Inflammatory macrophage treated with lipopolysaccharide for 4 hours (primary cell): ENCODE measurements around the gene HIGD1A.

Experiments used
- DNase-seq: peaks from one replicate; pipeline ENCODE4 v3.0.0-alpha.2; 2020

The HIGD1A gene

DNA sequence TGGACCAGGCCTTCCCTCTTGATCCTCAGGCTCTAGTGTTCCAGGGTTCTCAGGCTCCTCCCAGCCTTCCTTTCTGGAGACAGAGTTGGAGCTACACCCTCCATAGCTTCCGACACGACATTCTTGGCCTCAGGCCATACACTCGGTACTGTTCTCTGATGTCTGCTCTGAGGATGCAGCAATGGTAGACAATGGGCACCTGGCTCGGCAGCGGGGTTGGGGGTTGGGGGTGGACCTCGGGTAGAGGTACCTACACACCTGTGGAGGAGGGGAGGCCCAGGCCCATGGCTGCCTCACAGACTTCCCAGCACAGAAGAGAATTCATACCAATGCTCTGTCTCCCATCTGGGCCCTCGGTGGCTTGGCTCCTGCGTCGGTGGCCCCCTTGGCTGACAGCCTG, 52.7 kb downstream of the HIGD1A start:
- DNase-seq: no peak

DNA sequence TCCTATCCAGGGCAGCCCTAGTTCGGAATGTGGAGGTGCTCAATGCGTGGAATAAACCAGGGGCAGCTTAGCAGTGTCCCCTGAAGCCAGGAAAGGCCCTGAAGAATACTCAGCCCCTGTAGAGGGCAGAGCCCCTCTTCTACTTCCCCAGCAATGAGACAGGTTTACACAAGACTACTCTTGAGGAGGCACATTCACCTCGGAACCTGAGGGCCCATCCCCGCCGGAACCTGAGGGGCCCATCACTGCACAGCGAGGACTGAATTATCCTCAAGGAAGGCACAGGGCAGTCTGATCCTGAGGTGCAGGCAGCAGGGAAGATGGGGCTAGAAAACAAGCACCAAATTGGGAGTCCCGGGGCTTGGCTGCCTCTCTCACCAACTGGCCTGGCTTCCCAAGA, 53.5 kb downstream of the HIGD1A start:
- DNase-seq: no peak

DNA sequence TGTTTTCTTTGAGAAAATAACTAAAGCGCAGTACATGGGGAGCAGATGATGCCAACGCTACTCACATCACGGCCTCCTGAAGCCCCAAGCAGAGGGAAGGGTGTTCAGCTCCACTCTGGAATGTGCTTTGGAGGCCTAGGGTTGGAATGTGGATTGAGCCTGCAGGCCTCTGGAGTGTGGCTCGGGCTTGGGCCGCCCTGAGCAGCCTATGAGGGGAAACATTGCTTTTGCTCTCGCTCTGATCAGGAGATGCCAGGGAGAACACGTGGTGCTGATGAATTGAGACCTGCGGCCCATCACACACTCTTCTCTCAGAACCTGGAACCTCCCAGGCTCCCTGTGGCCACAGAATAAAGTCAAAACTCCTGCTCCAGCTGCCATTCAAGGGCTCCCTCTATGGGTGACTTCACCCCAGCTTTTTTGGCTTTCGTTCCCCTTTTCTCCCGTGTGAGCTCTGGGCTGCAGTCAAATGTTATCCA, 54.5 kb downstream of the HIGD1A start:
- peak; percentile 45 for DNase-seq

DNA sequence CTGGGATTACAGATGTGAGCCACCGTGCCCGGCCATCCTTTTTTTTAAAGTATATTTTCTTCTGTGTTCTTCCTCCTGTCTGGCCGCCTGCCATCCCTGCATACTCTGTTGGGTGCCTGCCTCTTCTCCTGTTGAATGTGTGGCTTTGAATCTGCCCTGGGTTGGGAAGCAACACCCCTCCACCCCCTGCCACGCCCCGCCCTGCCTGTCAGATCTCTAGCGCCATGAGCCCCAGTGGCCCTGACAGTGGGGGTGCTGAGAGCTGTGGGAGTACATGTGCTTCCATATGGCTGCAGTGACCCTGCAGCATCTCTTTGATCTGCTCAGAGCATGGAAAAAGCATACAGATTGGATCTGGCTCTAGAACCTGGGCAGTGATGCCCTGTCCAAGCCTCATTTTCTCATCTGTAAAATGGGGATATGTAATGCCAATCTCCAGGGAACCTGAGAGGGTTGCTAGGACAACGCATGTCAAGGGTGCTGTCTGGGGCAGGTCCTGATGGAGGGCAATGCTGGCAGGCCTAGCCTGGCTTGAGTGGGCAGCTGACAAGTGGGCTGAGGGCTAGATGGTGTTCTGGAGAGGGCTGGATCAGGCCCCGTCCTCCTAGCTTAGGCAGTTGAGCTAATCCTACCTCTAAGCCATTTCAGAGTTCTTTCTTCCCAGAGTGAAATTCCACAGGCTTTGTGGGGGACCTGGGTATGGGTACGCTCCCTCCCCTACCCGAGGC, 55.1 kb downstream of the HIGD1A start:
- DNase-seq: no peak

DNA sequence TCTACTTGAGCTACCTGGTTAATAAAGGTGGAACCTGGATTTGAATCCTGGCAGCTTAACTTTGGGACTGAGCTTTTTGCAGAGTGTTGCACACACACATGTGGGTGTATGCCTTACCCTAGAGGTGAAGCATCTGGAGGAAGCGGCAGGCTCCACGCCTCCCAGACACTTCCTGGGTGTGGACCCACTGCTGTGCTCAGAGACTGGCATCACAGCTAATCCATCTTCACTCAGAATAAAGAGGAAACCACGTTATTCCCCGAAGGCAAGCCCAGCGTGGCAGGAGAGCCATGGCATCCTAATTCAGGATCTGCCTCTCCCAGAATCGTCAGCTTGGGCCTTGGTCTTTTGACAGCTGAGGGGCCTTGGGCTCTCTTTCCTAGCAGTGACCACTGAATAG, 56.7 kb downstream of the HIGD1A start:
- peak; percentile 46 for DNase-seq

DNA sequence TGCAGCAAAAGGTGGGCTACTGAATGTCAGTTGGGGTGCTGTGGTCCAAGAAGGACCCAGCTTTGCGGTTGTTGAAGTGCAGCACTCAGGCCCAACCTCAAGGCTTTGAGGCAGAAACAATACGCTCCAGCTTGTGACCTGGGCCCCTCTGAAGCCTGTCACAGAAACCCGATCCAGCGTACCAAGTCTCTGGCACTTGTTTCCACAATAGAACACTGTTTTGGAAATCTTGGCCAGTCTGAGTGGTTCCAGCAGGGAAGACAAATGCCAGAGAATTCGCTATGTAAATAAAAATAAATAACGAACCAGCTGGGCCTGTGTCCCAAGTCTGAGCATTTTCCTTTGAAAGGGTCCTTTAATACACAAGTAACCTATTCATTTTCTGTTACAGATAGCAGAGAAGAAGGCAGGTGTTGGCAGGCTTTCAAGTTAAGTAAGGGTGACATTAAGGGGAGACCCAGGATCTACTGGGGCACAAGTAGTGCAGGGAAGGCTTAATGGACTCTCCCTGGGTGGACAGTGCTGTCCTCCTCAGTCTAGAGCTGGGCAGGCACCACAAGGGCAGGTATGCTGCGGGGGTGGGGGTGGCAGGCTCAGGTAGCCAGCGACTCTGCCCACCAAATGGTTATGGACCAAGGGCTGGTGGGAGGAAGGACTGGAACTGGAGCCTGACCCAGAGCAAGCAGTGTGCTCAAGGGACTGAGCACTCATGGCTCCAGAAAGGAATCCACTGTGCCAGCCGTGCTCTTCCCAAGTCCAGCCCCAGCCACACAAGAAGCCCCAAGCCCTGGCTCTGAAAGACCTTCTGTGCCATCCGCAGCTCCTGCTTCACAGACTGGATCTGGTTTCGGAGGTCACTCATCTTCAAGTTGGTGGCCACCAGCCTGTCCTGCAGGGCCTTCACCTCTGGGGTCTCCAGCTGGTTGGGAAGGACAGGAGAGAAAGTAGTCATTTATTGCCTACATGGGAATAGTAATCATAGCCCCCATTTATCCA, 57.5 kb downstream of the HIGD1A start:
- no peak for DNase-seq

DNA sequence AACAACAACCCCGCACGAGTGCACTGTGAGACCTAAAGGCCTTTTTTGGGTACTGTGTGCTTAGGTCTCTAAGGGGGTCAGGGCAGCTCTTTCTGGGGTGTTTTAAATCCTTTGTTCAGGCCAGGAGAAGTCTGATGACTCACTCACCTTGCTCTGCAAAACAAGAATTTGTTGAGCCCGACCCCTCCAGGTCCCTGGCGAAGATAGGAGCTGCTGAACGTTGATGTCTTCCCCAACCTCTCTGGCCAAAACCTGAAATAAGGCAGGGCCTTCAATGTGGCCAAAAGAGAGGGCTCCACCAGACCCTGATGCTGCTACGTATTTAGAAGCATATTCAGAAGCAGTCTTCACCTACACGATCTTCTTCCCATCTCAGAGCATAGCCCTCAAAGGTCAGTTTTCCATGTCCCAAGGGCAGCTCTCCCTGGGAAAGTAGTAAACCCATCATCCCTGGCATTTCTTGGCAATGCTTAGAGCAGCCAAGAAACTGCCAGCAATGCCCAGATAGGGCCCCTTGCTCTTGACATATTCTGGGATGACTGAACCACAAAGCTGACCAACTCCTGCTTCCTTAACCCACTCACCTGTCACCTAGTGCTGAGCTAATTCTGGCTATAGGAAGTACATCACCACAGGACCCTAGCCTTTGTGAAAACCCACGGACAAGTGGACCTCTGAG, 58.4 kb downstream of the HIGD1A start:
- DNase-seq: no peak

DNA sequence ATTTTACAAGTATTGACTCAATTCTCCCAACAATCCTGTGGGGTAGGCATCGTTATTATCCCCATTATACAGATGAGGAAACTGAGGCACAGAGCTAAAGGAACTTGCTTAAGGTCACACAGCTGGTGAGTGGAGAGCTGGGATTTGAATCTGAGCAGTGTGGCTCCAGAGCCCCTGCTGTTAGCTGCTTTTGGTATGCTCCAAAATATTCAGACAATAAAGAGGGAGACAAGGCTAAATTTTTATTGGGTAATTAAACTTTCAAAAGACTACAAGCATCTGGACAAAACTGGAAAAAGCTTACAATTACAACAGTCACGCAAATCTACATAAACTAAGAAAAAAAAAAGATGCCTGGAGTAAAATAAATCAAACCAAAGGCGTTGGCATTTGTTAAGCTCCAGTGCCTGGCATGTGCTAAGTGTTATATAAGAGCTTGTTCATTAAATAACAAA, 59.0 kb downstream of the HIGD1A start:
- no peak for DNase-seq

DNA sequence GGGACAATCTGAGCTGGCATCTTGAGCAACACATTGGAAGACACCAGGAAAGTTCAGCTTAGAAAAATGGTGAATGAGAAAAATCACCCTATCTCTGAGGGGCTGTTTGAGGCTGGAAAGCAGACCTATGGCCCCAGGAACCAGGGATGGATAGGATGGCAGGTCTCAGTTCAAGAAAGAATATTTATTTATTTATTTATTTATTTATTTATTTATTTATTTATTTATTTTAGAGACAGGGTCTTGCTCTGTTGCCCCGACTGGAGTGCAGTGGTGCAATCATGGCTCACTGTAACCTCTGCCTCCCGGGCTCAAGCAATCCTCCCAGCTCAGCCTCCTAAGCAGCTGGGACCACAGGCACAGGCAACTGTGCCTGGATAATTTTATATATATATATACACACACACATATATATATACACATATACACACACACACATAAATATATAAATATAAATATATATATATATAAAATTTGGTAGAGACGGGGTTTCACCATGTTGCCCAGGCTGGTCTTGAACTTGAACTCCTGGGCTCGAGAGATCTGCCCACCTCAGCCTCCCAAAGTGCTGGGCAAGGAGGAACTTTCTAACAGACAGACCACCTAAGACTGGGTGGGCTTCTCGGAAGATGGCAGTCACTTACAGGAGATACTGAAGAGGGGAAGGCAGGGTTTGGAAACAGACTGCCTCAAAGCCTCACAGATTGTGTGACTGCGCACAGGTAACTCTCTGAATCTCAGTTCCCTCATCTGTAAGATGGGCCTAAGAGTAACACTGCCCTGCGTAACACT, 60.9 kb downstream of the HIGD1A start:
- no peak for DNase-seq

DNA sequence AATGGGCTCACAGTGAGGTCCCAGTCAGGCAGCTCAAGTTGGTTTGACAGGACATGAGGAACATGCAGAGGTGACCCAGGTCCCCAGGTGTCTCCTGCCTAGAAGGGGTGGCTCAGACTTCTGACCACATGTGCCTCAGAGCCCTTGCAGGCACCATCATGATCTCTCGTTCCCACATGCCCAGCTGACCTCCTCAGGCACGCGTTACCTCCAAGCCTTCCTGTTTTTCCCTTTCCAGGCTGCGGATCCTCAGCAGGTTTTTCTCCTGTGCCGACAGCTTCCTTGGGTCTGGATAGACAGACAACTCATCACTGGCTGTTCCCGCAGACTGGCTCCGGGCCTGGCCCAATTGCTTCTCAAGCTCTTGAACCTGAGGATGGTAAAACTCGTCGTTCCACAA, 61.6 kb downstream of the HIGD1A start:
- DNase-seq: no peak

DNA sequence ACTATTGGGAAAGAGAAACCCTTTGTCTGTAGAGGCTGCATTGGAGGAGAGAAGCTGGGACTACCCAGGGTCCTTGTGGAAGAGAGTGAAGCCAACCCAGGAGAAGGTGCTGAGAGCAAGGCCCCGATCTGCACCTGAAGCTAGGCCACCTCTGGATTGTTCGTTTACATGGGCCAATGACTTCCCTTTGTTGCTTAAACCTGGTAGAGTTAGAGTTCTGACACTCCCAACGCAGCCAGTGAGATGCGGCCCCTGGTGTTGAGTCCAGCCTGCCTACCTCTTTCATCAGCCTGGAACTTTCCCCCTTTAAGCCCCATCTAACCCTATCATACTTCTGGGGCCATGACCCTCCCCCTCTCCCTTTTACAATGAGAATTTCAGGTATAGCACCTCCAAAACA, 62.0 kb downstream of the HIGD1A start:
- no peak for DNase-seq

DNA sequence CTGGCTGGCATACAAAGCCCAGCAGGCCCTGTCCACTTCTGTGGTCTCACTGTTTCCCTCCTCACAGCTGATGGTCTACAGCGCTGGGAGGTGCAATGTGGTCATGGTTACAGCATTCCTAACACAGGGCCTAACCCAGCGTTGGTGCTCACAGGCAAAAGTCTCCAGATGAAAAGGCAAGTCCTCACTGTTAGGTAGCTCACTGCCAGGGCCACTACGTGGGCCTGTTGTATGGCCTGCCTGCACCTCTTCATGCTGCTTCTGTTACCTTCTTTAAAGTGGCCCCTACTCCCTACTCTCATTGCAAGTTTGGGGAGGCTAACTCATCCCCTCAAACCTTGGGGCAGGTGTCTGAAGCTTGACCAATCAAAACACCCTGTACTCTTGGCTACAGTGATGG, 62.5 kb downstream of the HIGD1A start:
- no peak for DNase-seq

DNA sequence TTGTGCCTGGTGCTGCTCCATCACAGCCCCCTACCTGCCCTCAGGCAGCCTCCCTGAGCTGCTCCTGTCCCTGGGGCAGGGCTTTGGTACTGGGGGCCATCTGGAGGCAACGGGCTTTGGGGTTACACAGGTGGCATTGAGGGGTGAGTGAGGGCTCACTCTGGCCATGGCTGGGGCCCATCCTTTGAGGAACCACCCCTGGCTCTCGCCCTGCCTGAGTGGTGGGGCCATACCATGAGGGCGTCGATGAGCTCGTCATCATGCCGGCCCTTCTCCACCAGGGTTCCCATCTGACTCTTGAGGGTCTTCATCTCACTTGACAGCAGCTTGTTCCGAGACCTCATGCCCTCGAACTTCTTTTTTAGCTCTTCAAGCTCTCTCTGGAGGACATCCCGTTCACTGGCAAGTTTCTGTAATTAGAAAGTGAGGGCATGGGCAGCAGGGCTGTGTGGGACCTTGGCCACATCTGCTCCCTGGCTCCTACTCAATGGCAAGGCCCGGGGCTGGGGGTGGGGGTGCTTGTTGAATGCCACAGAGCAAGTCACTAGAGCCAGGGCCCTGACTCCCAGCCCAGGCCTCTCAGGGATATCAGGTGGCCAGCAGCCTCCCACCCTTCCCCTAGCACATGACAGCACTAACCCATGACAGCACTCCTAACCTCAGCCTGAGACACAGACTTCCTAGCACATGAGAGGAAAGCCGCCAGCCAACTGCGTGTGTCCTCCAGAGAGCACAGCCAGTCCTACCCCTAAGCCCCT, 64.7 kb downstream of the HIGD1A start:
- peak; percentile 35 for DNase-seq

DNA sequence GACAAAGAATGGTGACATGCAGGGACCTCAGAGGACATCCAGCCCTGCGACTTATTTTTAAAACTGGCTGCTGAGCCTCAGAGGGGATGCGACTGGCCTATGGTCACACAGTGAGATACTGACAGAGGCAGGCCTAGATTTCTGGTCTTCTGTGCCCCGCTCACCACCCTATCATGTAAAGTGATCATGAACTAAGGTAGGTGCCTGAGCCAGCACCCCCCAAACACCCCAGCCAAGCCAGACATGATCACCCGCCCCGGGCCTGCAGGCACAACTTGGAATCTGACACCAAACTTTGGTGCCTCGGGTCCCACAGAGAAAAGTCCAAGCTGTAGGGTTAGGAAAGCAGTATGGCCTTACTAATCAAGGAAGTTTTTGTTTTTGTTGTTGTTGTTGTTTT, 67.8 kb downstream of the HIGD1A start:
- no peak for DNase-seq

DNA sequence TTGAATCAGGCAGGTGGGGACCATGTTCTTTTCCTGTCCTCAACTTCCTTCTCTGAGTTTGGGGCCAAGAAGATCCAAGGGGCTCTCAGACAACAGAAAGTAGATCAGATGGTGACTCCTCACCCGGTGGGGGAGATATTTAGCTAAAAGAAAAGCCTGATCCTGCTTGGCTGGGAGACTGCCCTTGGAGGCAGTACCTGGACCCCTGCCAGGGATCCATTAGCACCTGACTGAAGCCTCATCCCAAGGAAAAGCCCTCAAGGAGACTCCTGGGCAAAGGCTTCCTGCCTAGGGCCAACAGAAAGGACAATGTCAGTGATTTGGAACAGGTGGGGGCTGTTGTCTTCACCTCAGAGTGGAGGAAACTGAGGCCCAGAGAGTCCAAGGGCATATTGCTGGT, 68.2 kb downstream of the HIGD1A start:
- DNase-seq: no peak

DNA sequence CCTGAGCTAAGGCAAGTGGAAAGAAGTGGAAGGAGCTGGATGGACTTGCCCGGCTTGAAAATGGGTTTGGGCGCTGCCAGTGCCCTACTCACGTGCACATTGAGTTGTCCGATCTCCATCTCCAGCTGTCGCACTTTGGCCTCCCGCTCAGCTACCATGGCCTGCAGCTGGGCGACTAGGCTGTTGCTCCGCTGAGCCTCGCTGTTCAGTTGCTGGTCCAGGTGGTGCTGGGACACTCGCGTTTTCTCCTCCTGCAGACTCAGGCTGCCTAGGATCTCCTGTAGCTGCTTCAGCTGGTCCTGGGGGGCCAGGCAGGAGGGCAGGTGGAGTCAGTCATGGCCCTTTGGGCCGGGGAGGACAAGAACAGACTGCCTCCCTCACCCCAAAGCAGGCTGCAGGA, 68.7 kb downstream of the HIGD1A start:
- no peak for DNase-seq

DNA sequence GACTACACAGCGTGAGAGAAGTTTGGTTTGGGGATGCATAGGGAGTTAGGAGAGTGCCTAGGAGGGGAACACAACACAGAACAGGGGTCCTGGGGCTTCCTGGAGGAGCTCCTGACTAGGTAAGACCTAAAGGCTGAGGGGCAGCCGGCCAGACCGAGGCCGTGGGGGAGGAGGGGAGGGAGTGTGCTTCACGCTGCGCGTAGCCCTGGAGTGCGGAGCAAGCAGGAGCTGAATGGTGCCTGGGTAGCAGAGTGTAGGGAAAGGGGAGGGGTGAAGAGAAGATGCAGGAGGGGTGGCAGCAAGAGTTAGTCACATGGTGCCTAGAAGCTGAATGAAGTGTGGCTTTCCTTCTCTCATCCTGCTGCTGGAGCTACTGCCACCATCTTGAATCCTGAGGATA, 69.3 kb downstream of the HIGD1A start:
- DNase-seq: no peak

DNA sequence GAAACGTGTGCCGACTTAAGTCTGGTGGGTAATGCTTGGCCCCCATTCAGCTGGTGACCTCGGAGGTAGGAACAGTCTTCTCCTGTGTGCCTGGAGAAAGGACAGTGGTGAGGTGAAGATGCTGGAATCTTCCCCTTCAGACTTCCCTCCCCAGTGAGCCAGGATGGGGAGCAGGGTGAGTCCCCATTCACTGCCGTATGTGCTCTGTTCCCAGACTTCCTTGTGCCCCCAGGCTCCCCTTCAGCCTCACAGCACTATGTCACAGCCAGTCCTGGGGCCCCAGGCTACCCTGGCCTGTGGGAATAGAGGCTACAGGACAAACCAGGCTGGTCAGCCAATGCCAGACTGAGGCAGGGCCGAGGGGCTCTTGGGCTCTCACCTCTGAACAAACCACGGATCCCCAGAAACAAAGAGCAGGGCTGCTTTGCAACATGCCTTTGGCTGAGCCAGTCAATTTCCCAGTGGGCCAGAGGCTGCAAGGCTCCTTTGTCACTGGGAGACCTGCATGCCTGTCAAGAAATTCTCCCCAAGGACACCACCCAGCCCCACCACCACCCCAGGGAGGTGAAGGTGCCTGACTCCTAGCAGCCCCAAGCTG, 69.9 kb downstream of the HIGD1A start:
- DNase-seq: no peak

DNA sequence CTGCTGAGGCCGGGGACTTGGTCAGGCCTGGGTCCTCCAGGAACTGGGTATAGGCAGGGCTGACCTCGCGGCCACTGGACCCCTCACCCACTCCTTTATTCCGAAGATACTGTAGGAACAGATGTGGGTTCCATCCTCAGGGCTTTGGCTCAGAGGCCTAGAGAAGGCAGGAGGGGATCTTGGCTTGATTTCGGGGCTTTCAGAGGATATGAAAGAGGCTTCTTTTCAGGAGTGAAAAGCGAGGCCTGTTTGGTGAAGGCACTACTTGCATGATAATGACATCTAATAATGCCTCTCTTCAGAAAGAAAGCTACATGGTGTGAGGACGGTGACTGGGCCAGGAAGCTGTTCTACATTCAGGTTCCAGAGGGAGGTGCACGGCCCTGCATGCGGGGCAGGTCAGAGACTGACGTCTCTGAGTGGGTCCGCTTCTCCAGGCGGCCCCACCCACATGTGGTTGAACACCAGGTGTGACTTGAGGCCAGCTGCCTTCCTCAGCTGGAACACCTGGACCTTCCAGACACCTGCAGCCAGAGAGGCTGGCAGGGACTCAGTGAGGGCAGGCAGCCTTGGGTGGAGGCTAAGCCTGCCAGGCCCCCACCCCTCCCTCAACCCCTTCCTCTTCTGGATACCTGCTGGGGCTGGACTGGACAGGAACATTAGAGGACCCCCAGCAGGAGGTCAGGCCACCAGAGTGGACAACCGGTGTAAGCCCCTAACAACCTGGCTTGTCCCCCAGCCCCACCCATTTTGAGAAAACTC, 70.6 kb downstream of the HIGD1A start:
- DNase-seq: no peak
